H1 (cell line): ENCODE data around the gene SMIM41. TPM values are rescaled to one million over a fixed set of nuclear protein-coding genes. Genes with fewer than 3 reads are reported as not detected.
A peak's percentile ranks its signal among the peaks of the same experiment; 100 is the strongest.

ENCODE experiments used
- CTCF ChIA-PET: fragments of 300-600 bp; sonication (Branson Sonifier 250); formaldehyde crosslinking; loops from one replicate; lab custom pipeline; 2021; ENCODE audit not compliant: partially characterized antibody; lab: Charles Lee
- POLR2A ChIA-PET: fragments of 300-600 bp; sonication (Branson Sonifier 250); formaldehyde crosslinking; loops from one replicate; lab custom pipeline; 2021; ENCODE audit warnings: inconsistent platforms; ENCODE audit not compliant: partially characterized antibody; lab: Charles Lee
- DNase-seq, 2 experiments: peaks; one replicate each; pipeline versions ENCODE4 v3.0.0 to v3.0.0-alpha.2; 2010 to 2022; ENCODE audit warnings: low spot score in 2 of 2, low read depth in 1 of 2, mixed read lengths in 1 of 2
- FAIRE-seq: peaks from 2 replicates; lab custom pipeline; 2011; peaks lifted over from hg19 to GRCh38; lab: Jason Lieb, UNC
- H2AFZ ChIP-seq: 2 replicates; pipeline ENCODE4 v1.8.1; 2012; ENCODE audit warnings: low read length, inconsistent platforms
- H2AK5ac ChIP-seq: 2 replicates; pipeline ENCODE4 v1.6.1; 2013; ENCODE audit warnings: low read depth, low read length
- H2BK120ac ChIP-seq: replicated peaks from 2 replicates; pipeline ENCODE3; 2013; ENCODE audit warnings: low read depth, low read length, inconsistent platforms
- H2BK12ac ChIP-seq: 2 replicates; pipeline ENCODE4 v1.6.1; 2013; ENCODE audit warnings: low read depth, low read length
- H2BK15ac ChIP-seq: 2 replicates; pipeline ENCODE4 v1.6.1; 2013; ENCODE audit warnings: low read length
- H2BK20ac ChIP-seq: 2 replicates; pipeline ENCODE4 v1.6.1; 2013; ENCODE audit warnings: low read length
- H2BK5ac ChIP-seq: 2 replicates; pipeline ENCODE4 v1.6.1; 2013; ENCODE audit warnings: low read depth, low read length
- H3K14ac ChIP-seq: 2 replicates; pipeline ENCODE4 v1.6.1; 2013; ENCODE audit warnings: inconsistent platforms; ENCODE audit not compliant: insufficient read length
- H3K18ac ChIP-seq: 2 replicates; pipeline ENCODE4 v1.6.1; 2013; ENCODE audit warnings: low read length; ENCODE audit errors: extremely low read depth
- H3K23ac ChIP-seq: 2 replicates; pipeline ENCODE4 v1.6.1; 2013; ENCODE audit warnings: inconsistent platforms; ENCODE audit not compliant: insufficient read length
- H3K23me2 ChIP-seq: 2 replicates; pipeline ENCODE4 v1.6.1; 2013; ENCODE audit warnings: low read depth, low read length
- H3K27ac ChIP-seq: 2 replicates; pipeline ENCODE4 v1.6.1; 2011; ENCODE audit warnings: low read depth, low read length, inconsistent platforms
- H3K27me3 ChIP-seq, 4 experiments: replicated peaks in 1 of 4; 1 replicate in 1 of 4; 2 replicates in 3 of 4; pipeline versions ENCODE4 v1.6.1 to v1.8.1; 2011 to 2013; ENCODE audit warnings: low read length in 3 of 4, mild to moderate bottlenecking in 3 of 4, inconsistent platforms in 2 of 4, mixed read lengths in 2 of 4, moderate library complexity in 1 of 4; ENCODE audit not compliant: control insufficient read depth in 3 of 4, insufficient read depth in 3 of 4; ENCODE audit errors: extremely low read depth in 1 of 4
- H3K36me3 ChIP-seq, 4 experiments: 2 replicates each; pipeline versions ENCODE4 v1.6.1 to v1.8.1; 2011 to 2013; ENCODE audit warnings: mild to moderate bottlenecking in 4 of 4, low read length in 3 of 4, moderate library complexity in 2 of 4, control low read depth in 1 of 4, inconsistent platforms in 1 of 4; ENCODE audit not compliant: insufficient read depth in 4 of 4, control insufficient read depth in 2 of 4
- H3K4ac ChIP-seq: replicated peaks from 2 replicates; pipeline ENCODE3; 2013; ENCODE audit warnings: low read length, low read depth, mixed read lengths, inconsistent platforms; ENCODE audit not compliant: insufficient read length
- H3K4me1 ChIP-seq, 4 experiments: replicated peaks in 1 of 4; 1 replicate in 1 of 4; 2 replicates in 3 of 4; pipeline versions ENCODE4 v1.6.1 to v1.8.1; 2011 to 2013; ENCODE audit warnings: low read length in 3 of 4, inconsistent platforms in 2 of 4, mixed read lengths in 1 of 4; ENCODE audit not compliant: insufficient read depth in 4 of 4, control insufficient read depth in 3 of 4
- H3K4me2 ChIP-seq, 2 experiments: 2 replicates each; pipeline versions ENCODE4 v1.6.1 to v1.8.1; 2011 to 2013; ENCODE audit warnings: low read depth in 2 of 2, low read length in 2 of 2, control low read depth in 1 of 2, inconsistent platforms in 1 of 2, mild to moderate bottlenecking in 1 of 2; ENCODE audit not compliant: insufficient read depth in 1 of 2
- H3K4me3 ChIP-seq, 4 experiments: fragments of 200-600, 300-600 bp in 1 of 4; sonication (generic), shearing (Covaris generic), sonication (Bioruptor Twin) in 1 of 4; 2 replicates each; pipeline versions ENCODE4 v1.5.1 to v1.8.1; 2011 to 2016; ENCODE audit warnings: low read length in 4 of 4, low read depth in 3 of 4, control low read depth in 2 of 4, inconsistent platforms in 2 of 4, mild to moderate bottlenecking in 2 of 4, mixed read lengths in 1 of 4, moderate library complexity in 1 of 4; ENCODE audit not compliant: insufficient read depth in 2 of 4; ENCODE audit errors: extremely low read depth in 1 of 4
- H3K56ac ChIP-seq: replicated peaks from 2 replicates; pipeline ENCODE3; 2013; ENCODE audit warnings: low read depth, mild to moderate bottlenecking, mixed read lengths, low read length, inconsistent platforms; ENCODE audit not compliant: insufficient read length
- H3K79me1 ChIP-seq: 2 replicates; pipeline ENCODE4 v1.6.1; 2013; ENCODE audit warnings: low read depth, low read length, control low read depth
- H3K79me2 ChIP-seq, 2 experiments: 2 replicates each; pipeline versions ENCODE4 v1.6.1 to v1.8.1; 2012 to 2013; ENCODE audit warnings: low read length in 2 of 2, mild to moderate bottlenecking in 2 of 2, inconsistent platforms in 1 of 2; ENCODE audit not compliant: insufficient read depth in 2 of 2, control insufficient read depth in 1 of 2
- H3K9ac ChIP-seq, 4 experiments: replicated peaks in 1 of 4; 1 replicate in 1 of 4; 2 replicates in 3 of 4; pipeline versions ENCODE4 v1.6.1 to v1.8.1; 2011 to 2013; ENCODE audit warnings: low read depth in 3 of 4, low read length in 3 of 4, control low read depth in 2 of 4, mild to moderate bottlenecking in 2 of 4, moderate library complexity in 2 of 4, inconsistent platforms in 1 of 4; ENCODE audit errors: extremely low read depth in 1 of 4
- H3K9me3 ChIP-seq, 2 experiments: 2 replicates each; pipeline versions ENCODE4 v1.6.1 to v1.8.1; 2012 to 2013; ENCODE audit warnings: mild to moderate bottlenecking in 2 of 2, moderate library complexity in 2 of 2, control low read depth in 1 of 2, inconsistent platforms in 1 of 2, low read depth in 1 of 2, low read length in 1 of 2, mixed read lengths in 1 of 2; ENCODE audit not compliant: insufficient read depth in 2 of 2
- H4K20me1 ChIP-seq, 2 experiments: replicated peaks in 1 of 2; 2 replicates each; pipeline versions ENCODE3 to v1.8.1; 2011 to 2013; ENCODE audit warnings: inconsistent platforms in 2 of 2, low read length in 2 of 2, mild to moderate bottlenecking in 1 of 2; ENCODE audit not compliant: insufficient read depth in 2 of 2, control insufficient read depth in 1 of 2
- H4K5ac ChIP-seq: 2 replicates; pipeline ENCODE4 v1.6.1; 2013; ENCODE audit warnings: low read length, low read depth, mixed read lengths, inconsistent platforms; ENCODE audit not compliant: insufficient read length
- H4K8ac ChIP-seq: 2 replicates; pipeline ENCODE4 v1.8.0; 2013; ENCODE audit warnings: mild to moderate bottlenecking, moderate library complexity, low read length, inconsistent platforms; ENCODE audit not compliant: insufficient read depth; ENCODE audit errors: extremely low read depth
- H4K91ac ChIP-seq: replicated peaks from 2 replicates; pipeline ENCODE3; 2013; ENCODE audit warnings: low read length, mixed read lengths, inconsistent platforms; ENCODE audit not compliant: insufficient read length
- BACH1 ChIP-seq: IDR thresholded peaks from 2 replicates; pipeline ENCODE4 v1.6.1; 2012; ENCODE audit warnings: low read length, improper control_type of control experiment
- CHD1 ChIP-seq: IDR thresholded peaks from 2 replicates; pipeline ENCODE4 v1.6.1; 2012; ENCODE audit warnings: low read depth, low read length, improper control_type of control experiment
- WGBS, 2 experiments: shearing (Covaris generic) in 1 of 2; methylation state at CpG; one replicate each; pipeline versions ENCODE4 v1.1.6 to v1.1.7; 2013 to 2015; ENCODE audit warnings: low lambda C conversion rate in 2 of 2, mixed read lengths in 2 of 2, inconsistent platforms in 1 of 2, low coverage in 1 of 2, missing lambda C conversion rate in 1 of 2; ENCODE audit not compliant: insufficient replicate concordance in 2 of 2, insufficient coverage in 1 of 2, insufficient read length in 1 of 2; ENCODE audit errors: extremely low coverage in 1 of 2, missing lambda C conversion rate in 1 of 2; 5-methylcytosine and 5-hydroxymethylcytosine counted together
- polyA plus RNA-seq, 7 experiments: library from polyadenylated mRNA; depleted of rRNA in 3 of 7; stranded (reverse) in 5 of 7; unstranded in 2 of 7; fragments of >200 nt in 5 of 7; fragments of 200-250 nt in 2 of 7; gene quantifications; 1 replicate in 5 of 7; 2 replicates in 1 of 7; 4 replicates in 1 of 7; pipeline versions ENCODE4 v1.2.1 to v1.2.3, GENCODE V29; 2011 to 2013; ENCODE audit warnings: missing spikeins in 2 of 7, mixed read lengths in 2 of 7
- total RNA-seq: library from RNA; stranded (reverse); fragmentation: NEBNext Ultra II Directional; extraction: Animal tissue kit (Norgen Biotek cat#: 25700); gene quantifications from 2 replicates; pipeline ENCODE4 v1.2.1, GENCODE V29; 2021

Gene SMIM41
- total and polyA plus RNA-seq, 2 of the 8 experiments (the other 6 are each of a cell fraction or from before 2014, with no cell fraction given), result 0.28 to 0.98 TPM

- WGBS, 2 experiments, result 69% methylated on average over 13 of the region's 13 CpGs; no CpG with 5 or more reads in 1 of the 2 experiments
- H3K4me3 ChIP-seq, result no peak overlapping the region
- DNase-seq, result no peak
- H2BK15ac ChIP-seq, result peak overlapping the region; percentile 53; the same call in 1 of the 2 replicates
- H3K27me3 ChIP-seq, result peaks cover 0 to 14% (median 1%) of the 10 kb centered on the region in 4 experiments; a peak in 5 of 7 replicates
- H4K20me1 ChIP-seq, result peaks cover 0 to 9% of the 10 kb centered on the region in 2 experiments
- H3K23ac ChIP-seq, result no peak overlapping the region
- peaks cover 5 to 37% (median 14%) of the 10 kb centered on the region in 4 experiments; a peak in 6 of 7 replicates for H3K4me1 ChIP-seq
- H2AFZ ChIP-seq, result no peak overlapping the region
- H3K23me2 ChIP-seq, result peaks cover 8% of the 10 kb centered on the region; the same call in 1 of the 2 replicates
- no peak overlapping the region for H4K5ac ChIP-seq
- H3K36me3 ChIP-seq, result peaks cover 0 to 8% (median 2%) of the 10 kb centered on the region in 4 experiments; a peak in 6 of 8 replicates
- no peak overlapping the region for H2BK120ac ChIP-seq
- no peak overlapping the region for H3K9ac ChIP-seq
- H3K4me2 ChIP-seq, result 0 out of 4 replicates have a peak overlapping the region, but pooled peaks of 1 of the 2 experiments have one; percentile 26
- no peak overlapping the region; the same call in 1 of the 2 replicates for H3K18ac ChIP-seq
- H2BK12ac ChIP-seq, result peak overlapping the region; percentile 84; the same call in 1 of the 2 replicates
- no peak overlapping the region for H4K8ac ChIP-seq
- H2BK20ac ChIP-seq, result 0 out of 2 replicates have a peak overlapping the region, but pooled peaks have one; percentile 21
- H3K9me3 ChIP-seq, result no peaks in the 10 kb centered on the region
- ChIA-PET POLR2A (interaction anchor here (1.4 to 7.7 kb wide), 6 partner anchors 12 to 193 kb away, joined by 3 to 82 read pairs (median 12); partner anchors contain the start of gene ATG101), CTCF (interaction anchor here (1.0 to 34.1 kb wide), 23 partner anchors 9 to 107 kb away, joined by 3 to 1022 read pairs (median 8); partner anchors contain the start of genes ATG101 and NR4A1)
- H4K91ac ChIP-seq, result no peak overlapping the region
- FAIRE-seq, result no peak
- H3K79me2 ChIP-seq, result no peaks in the 10 kb centered on the region
- H2AK5ac ChIP-seq, result no peak overlapping the region; the same call in 1 of the 2 replicates
- H3K4ac ChIP-seq, result no peak overlapping the region
- H3K79me1 ChIP-seq, result no peaks in the 10 kb centered on the region; the same call in 1 of the 2 replicates
- H2BK5ac ChIP-seq, result peak overlapping the region; percentile 44; the same call in 1 of the 2 replicates
- no peak overlapping the region for H3K56ac ChIP-seq
- TF ChIP-seq CHD1, result no peak
- no peak for TF ChIP-seq BACH1
- H3K14ac ChIP-seq, result no peak overlapping the region
- H3K27ac ChIP-seq, result no peak overlapping the region
These were observed 2.6 kb downstream of the SMIM41 start for GRCh38 chr12:52082026-52082668.
